HTR-8/SVneo (cell line): ENCODE measurements around the gene LRRC63.
"Not testable (repeated sequence)": the region's sequence is repeated elsewhere in the genome, so short reads cannot be mapped to it uniquely, and the experiment has no call there.

ENCODE experiments used
- DNase-seq: peaks from one replicate; pipeline ENCODE4 v3.0.0; 2011; ENCODE audit warnings: low spot score, mixed read lengths; ENCODE audit not compliant: insufficient read length
- FAIRE-seq: peaks from 2 replicates; lab custom pipeline; 2011; peaks lifted over from hg19 to GRCh38; lab: Jason Lieb, UNC

LRRC63 gene

GRCh38 chr13:46229251-46229650 lies 17.5 kb downstream of the LRRC63 start:
- FAIRE-seq (no peak), DNase-seq (no peak)

GRCh38 chr13:46232281-46232680 lies 20.6 kb downstream of the LRRC63 start:
- DNase-seq: no peak
- FAIRE-seq: no peak

GRCh38 chr13:46235286-46235685 lies 23.6 kb downstream of the LRRC63 start:
- DNase-seq (no peak), FAIRE-seq (no peak)

- DNase-seq (no peak), FAIRE-seq (no peak)
Measured at GRCh38 chr13:46265292-46265691, 53.6 kb downstream of the LRRC63 start.

GRCh38 chr13:46267166-46267565 lies 55.4 kb downstream of the LRRC63 start:
- FAIRE-seq (no peak), DNase-seq (no peak)

GRCh38 chr13:46270416-46270815 lies 58.7 kb downstream of the LRRC63 start:
- FAIRE-seq (no peak), DNase-seq (no peak)

GRCh38 chr13:46274094-46274698 lies 62.5 kb downstream of the LRRC63 start:
- FAIRE-seq (no peak), DNase-seq (no peak)

- DNase-seq (no peak), FAIRE-seq (no peak)
Measured at GRCh38 chr13:46278474-46278873, 66.7 kb downstream of the LRRC63 start.

GRCh38 chr13:46281779-46282178 lies 70.1 kb downstream of the LRRC63 start:
- FAIRE-seq (no peak), DNase-seq (no peak)

- not testable (repeated sequence) for DNase-seq, FAIRE-seq
Measured at GRCh38 chr13:46283912-46284824, 72.4 kb downstream of the LRRC63 start.

GRCh38 chr13:46286972-46287371 lies 75.2 kb downstream of the LRRC63 start:
- no peak for FAIRE-seq
- no peak for DNase-seq

GRCh38 chr13:46288570-46289259 lies 77.0 kb downstream of the LRRC63 start:
- DNase-seq (peak; percentile 10), FAIRE-seq (no peak)

GRCh38 chr13:46289260-46289955 lies 77.7 kb downstream of the LRRC63 start:
- FAIRE-seq (no peak), DNase-seq (no peak)

GRCh38 chr13:46290434-46290833 lies 78.7 kb downstream of the LRRC63 start:
- FAIRE-seq: no peak
- no peak for DNase-seq

GRCh38 chr13:46293436-46293835 lies 81.7 kb downstream of the LRRC63 start:
- DNase-seq (no peak), FAIRE-seq (no peak)

GRCh38 chr13:46295491-46296114 lies 83.9 kb downstream of the LRRC63 start:
- no peak for FAIRE-seq

GRCh38 chr13:46296115-46296822 lies 84.5 kb downstream of the LRRC63 start:
- no peak for FAIRE-seq
- no peak for DNase-seq

More at GRCh38 chr13:46295491-46296114, 83.9 kb downstream of the LRRC63 start:
- no peak for DNase-seq

- no peak for FAIRE-seq
Measured at GRCh38 chr13:46296921-46297320, 85.2 kb downstream of the LRRC63 start.

GRCh38 chr13:46297361-46297811 lies 85.7 kb downstream of the LRRC63 start:
- DNase-seq: no peak
- no peak for FAIRE-seq

More at GRCh38 chr13:46296921-46297320, 85.2 kb downstream of the LRRC63 start:
- peak; percentile 5 for DNase-seq
